HG03060 (cell line): ENCODE results near the gene OR4D9.
"Not testable (repeated sequence)": the region's sequence is repeated elsewhere in the genome, so short reads cannot be mapped to it uniquely, and the experiment has no call there.

ENCODE experiments used
- ATAC-seq: cut with Tn5 transposase; IDR thresholded peaks from one replicate; pipeline ENCODE4 v1.9.1; 2021; ENCODE audit warnings: low read depth, moderate number of reproducible peaks; ENCODE audit not compliant: unreplicated experiment

OR4D9 gene

GRCh38 chr11:59510941-59511589, at the start of gene OR4D9:
TSS of gene OR4D9 (plus strand) at chr11:59511539. CDS start at chr11:59514913, 3,374 bp downstream.
- no peak for ATAC-seq

GRCh38 chr11:59463190-59463641, 48.1 kb upstream of the OR4D9 start:
- no peak for ATAC-seq

- ATAC-seq, result no peak
Measured at GRCh38 chr11:59473015-59473414, 38.3 kb upstream of the OR4D9 start, which contains the start of gene OR4D10. TSS of gene OR4D10 (plus strand) at chr11:59473315. CDS start at chr11:59477430, 4,115 bp downstream.

- no peak for ATAC-seq
Measured at GRCh38 chr11:59475176-59475575, 36.2 kb upstream of the OR4D9 start.

GRCh38 chr11:59479906-59480305, 31.4 kb upstream of the OR4D9 start:
- no peak for ATAC-seq

- no peak for ATAC-seq
Measured at GRCh38 chr11:59480359-59480758, 31.0 kb upstream of the OR4D9 start.

- no peak for ATAC-seq
Measured at GRCh38 chr11:59501931-59502330, 9.4 kb upstream of the OR4D9 start.

- no peak for ATAC-seq
Measured at GRCh38 chr11:59503276-59503675, 8.1 kb upstream of the OR4D9 start, which contains the start of gene OR4D11. TSS of gene OR4D11 (plus strand) at chr11:59503576. CDS start at chr11:59503576, 0 bp downstream.

- ATAC-seq, result no peak
Measured at GRCh38 chr11:59511675-59512074, 336 bp downstream of the OR4D9 start.

GRCh38 chr11:59520139-59520538, 8.8 kb downstream of the OR4D9 start:
- ATAC-seq, result not testable (repeated sequence)

- ATAC-seq, result no peak
Measured at GRCh38 chr11:59520741-59521140, 9.4 kb downstream of the OR4D9 start.

GRCh38 chr11:59523541-59523940, 12.2 kb downstream of the OR4D9 start:
- ATAC-seq, result no peak

- ATAC-seq, result no peak
Measured at GRCh38 chr11:59528711-59529110, 17.4 kb downstream of the OR4D9 start.

GRCh38 chr11:59532620-59533019, 21.3 kb downstream of the OR4D9 start:
- no peak for ATAC-seq

- ATAC-seq, result no peak
Measured at GRCh38 chr11:59534676-59535075, 23.3 kb downstream of the OR4D9 start.

- ATAC-seq, result no peak
Measured at GRCh38 chr11:59542142-59542810, 30.9 kb downstream of the OR4D9 start.

- not testable (repeated sequence) for ATAC-seq
Measured at GRCh38 chr11:59543713-59544112, 32.4 kb downstream of the OR4D9 start.

- ATAC-seq, result no peak
Measured at GRCh38 chr11:59544869-59545178, 33.5 kb downstream of the OR4D9 start.

- no peak for ATAC-seq
Measured at GRCh38 chr11:59545179-59546020, 34.1 kb downstream of the OR4D9 start.

GRCh38 chr11:59547605-59548308, 36.4 kb downstream of the OR4D9 start:
- ATAC-seq, result not testable (repeated sequence)

GRCh38 chr11:59548309-59548656, 36.9 kb downstream of the OR4D9 start:
- no peak for ATAC-seq
